GM23248 (cell line): ENCODE data around the gene FTCDNL1.

Experiments
- EZH2 ChIP-seq: fragments of 200-600 bp; sonication (generic); IDR thresholded peaks from 2 replicates; pipeline ENCODE4 v1.6.1; 2018; ENCODE audit warnings: antibody characterized with exemption, mild to moderate bottlenecking; ENCODE audit not compliant: insufficient read depth, poor library complexity, severe bottlenecking
- EZH2phosphoT487 ChIP-seq: fragments of 200-600 bp; sonication (generic); IDR thresholded peaks from 2 replicates; pipeline ENCODE4 v1.6.1; 2018; ENCODE audit warnings: antibody characterized with exemption, moderate library complexity, mild to moderate bottlenecking, low read depth; ENCODE audit not compliant: insufficient read depth

GRCh38 chr2:199756211-199756610 is 94.8 kb downstream of the FTCDNL1 start:
- TF ChIP-seq EZH2: no peak
- TF ChIP-seq EZH2phosphoT487: no peak
